Stimulated activated naive B cell treated with anti-CD40 and anti-IgM and Interleukin-4, amounts not matched to agents 10 μg/mL and 1 μg/mL and 100 μg/mL, for 72 hours (primary cell): ENCODE results near the gene MAGOH.
"Not testable (repeated sequence)": the region's sequence is repeated elsewhere in the genome, so short reads cannot be mapped to it uniquely, and the experiment has no call there.

Experiments used
- ATAC-seq, 2 donors: fragments of 150-1000 bp; cut with Tn5 transposase; replicated peaks; 2 replicates each; pipeline ENCODE4 v1.10.0; 2021; ENCODE audit warnings: moderate library complexity in 1 of 2
- DNase-seq: peaks from one replicate; pipeline ENCODE4 v3.0.0; 2021
- H3K27ac Mint-ChIP-seq: one replicate; pipeline ENCODE4 v1.8.0; 2022; ENCODE audit warnings: mild to moderate bottlenecking, mixed read lengths
- H3K27me3 Mint-ChIP-seq, 2 donors: one replicate each; pipeline ENCODE4 v1.8.0; 2022; ENCODE audit warnings: mixed read lengths in 2 of 2
- H3K36me3 Mint-ChIP-seq, 2 donors: one replicate each; pipeline ENCODE4 v1.8.0; 2022; ENCODE audit warnings: mixed read lengths in 2 of 2, mild to moderate bottlenecking in 1 of 2
- H3K4me1 Mint-ChIP-seq, 2 donors: one replicate each; pipeline ENCODE4 v1.8.0; 2022; ENCODE audit warnings: mixed read lengths in 2 of 2, mild to moderate bottlenecking in 1 of 2
- H3K4me3 Mint-ChIP-seq, 2 donors: one replicate each; pipeline ENCODE4 v1.8.0; 2022; ENCODE audit warnings: mild to moderate bottlenecking in 2 of 2, mixed read lengths in 2 of 2, moderate library complexity in 1 of 2
- H3K9me3 Mint-ChIP-seq, 2 donors: one replicate each; pipeline ENCODE4 v1.8.0; 2022; ENCODE audit warnings: mixed read lengths in 2 of 2, mild to moderate bottlenecking in 1 of 2

Gene MAGOH

GRCh38 chr1:53237638-53238037, 680 bp downstream of the MAGOH start:
- peak overlapping the region; percentile 98 for H3K27ac Mint-ChIP-seq

DNA sequence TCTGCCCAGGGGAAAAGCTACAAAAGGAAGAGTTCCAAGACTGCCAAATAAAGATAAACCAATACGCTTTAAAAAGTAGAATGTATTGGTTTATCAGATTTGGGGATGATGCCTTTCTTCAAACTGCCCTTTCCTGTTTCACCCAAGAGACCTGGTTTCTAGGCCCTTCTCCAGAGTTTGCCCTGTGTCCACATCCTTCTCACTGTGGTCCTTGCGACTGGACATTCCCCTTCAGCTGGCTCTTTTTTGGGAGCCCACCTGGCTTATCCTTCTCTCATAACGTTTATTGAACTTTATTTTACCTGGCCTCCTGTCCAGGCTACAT, 17.4 kb downstream of the MAGOH start:
- no peak for DNase-seq
- H3K27ac Mint-ChIP-seq: peak overlapping the region; percentile 99
- H3K27me3 Mint-ChIP-seq: no peaks in the 10 kb centered on the region
- peaks cover 9 to 17% of the 10 kb centered on the region in 2 donors for H3K36me3 Mint-ChIP-seq
- peaks cover 19 to 21% of the 10 kb centered on the region in 2 donors for H3K4me1 Mint-ChIP-seq
- no peak for ATAC-seq
- H3K4me3 Mint-ChIP-seq: peak overlapping the region; percentile 92 to 96
- no peaks in the 10 kb centered on the region for H3K9me3 Mint-ChIP-seq

More at GRCh38 chr1:53237638-53238037, 680 bp downstream of the MAGOH start:
- ATAC-seq (no peak), DNase-seq (no peak)
- Mint-ChIP-seq H3K9me3 (no peaks in the 10 kb centered on the region), H3K4me1 (peaks cover 18 to 32% of the 10 kb centered on the region in 2 donors), H3K4me3 (peak overlapping the region; percentile 98 to 100), H3K27me3 (no peaks in the 10 kb centered on the region), H3K36me3 (peaks cover 17 to 32% of the 10 kb centered on the region in 2 donors)

- ATAC-seq (peak; percentile 93 to 96), DNase-seq (peak; percentile 95)
- Mint-ChIP-seq H3K27me3 (no peaks in the 10 kb centered on the region), H3K27ac (peak within 1 kb of the TSS; percentile 99), H3K9me3 (no peaks in the 10 kb centered on the region), H3K4me3 (peak within 1 kb of the TSS; percentile 92 to 96), H3K36me3 (peaks cover 7 to 20% of the 10 kb centered on the region in 2 donors), H3K4me1 (peaks cover 19 to 21% of the 10 kb centered on the region in 2 donors)
Measured at GRCh38 chr1:53220171-53220961, 18.0 kb downstream of the MAGOH start, which contains the start of gene CZIB. Gene CZIB, minus strand, starts transcription at chr1:53220634. Its CDS starts 59 bp downstream, at chr1:53220575.

GRCh38 chr1:53219711-53220110, 18.6 kb downstream of the MAGOH start:
- peaks cover 9 to 20% of the 10 kb centered on the region in 2 donors for H3K36me3 Mint-ChIP-seq
- H3K27me3 Mint-ChIP-seq: no peaks in the 10 kb centered on the region

GRCh38 chr1:53218201-53218600, 20.1 kb downstream of the MAGOH start:
- no peak overlapping the region for H3K4me3 Mint-ChIP-seq
- peaks cover 19 to 21% of the 10 kb centered on the region in 2 donors for H3K4me1 Mint-ChIP-seq
- DNase-seq: no peak
- H3K9me3 Mint-ChIP-seq: no peaks in the 10 kb centered on the region
- peaks cover 16 to 22% of the 10 kb centered on the region in 2 donors for H3K36me3 Mint-ChIP-seq
- no peaks in the 10 kb centered on the region for H3K27me3 Mint-ChIP-seq
- H3K27ac Mint-ChIP-seq: peak overlapping the region; percentile 51
- no peak for ATAC-seq

More at GRCh38 chr1:53219711-53220110, 18.6 kb downstream of the MAGOH start:
- peak overlapping the region; percentile 92 to 96 for H3K4me3 Mint-ChIP-seq
- ATAC-seq (no peak), DNase-seq (no peak)
- no peaks in the 10 kb centered on the region for H3K9me3 Mint-ChIP-seq
- H3K27ac Mint-ChIP-seq: peak overlapping the region; percentile 99
- peaks cover 19 to 21% of the 10 kb centered on the region in 2 donors for H3K4me1 Mint-ChIP-seq

- H3K27ac Mint-ChIP-seq: no peak overlapping the region
- no peaks in the 10 kb centered on the region for H3K9me3 Mint-ChIP-seq
- H3K4me3 Mint-ChIP-seq: no peak overlapping the region
- H3K36me3 Mint-ChIP-seq: peaks cover 37 to 49% of the 10 kb centered on the region in 2 donors
- no peak for DNase-seq
- no peaks in the 10 kb centered on the region for H3K27me3 Mint-ChIP-seq
- peaks cover 2 to 11% of the 10 kb centered on the region in 2 donors for H3K4me1 Mint-ChIP-seq
- no peak for ATAC-seq
Measured at GRCh38 chr1:53214376-53214940, 23.9 kb downstream of the MAGOH start.

GRCh38 chr1:53210954-53211353, 27.4 kb downstream of the MAGOH start:
- Mint-ChIP-seq H3K27ac (no peak overlapping the region), H3K4me1 (peaks cover 0 to 1% of the 10 kb centered on the region in 2 donors), H3K36me3 (peaks cover 62 to 65% of the 10 kb centered on the region in 2 donors), H3K27me3 (no peaks in the 10 kb centered on the region), H3K9me3 (peaks cover 10 to 11% of the 10 kb centered on the region in 2 donors), H3K4me3 (no peak overlapping the region)
- no peak for ATAC-seq
- no peak for DNase-seq

- DNase-seq (no peak), ATAC-seq (no peak)
- Mint-ChIP-seq H3K4me1 (peaks cover 0 to 1% of the 10 kb centered on the region in 2 donors), H3K27me3 (no peaks in the 10 kb centered on the region), H3K36me3 (peaks cover 66% of the 10 kb centered on the region in 2 donors), H3K27ac (peak overlapping the region; percentile 62), H3K9me3 (peaks cover 10 to 11% of the 10 kb centered on the region in 2 donors), H3K4me3 (no peak overlapping the region)
Measured at GRCh38 chr1:53210352-53210751, 28.0 kb downstream of the MAGOH start.

DNA sequence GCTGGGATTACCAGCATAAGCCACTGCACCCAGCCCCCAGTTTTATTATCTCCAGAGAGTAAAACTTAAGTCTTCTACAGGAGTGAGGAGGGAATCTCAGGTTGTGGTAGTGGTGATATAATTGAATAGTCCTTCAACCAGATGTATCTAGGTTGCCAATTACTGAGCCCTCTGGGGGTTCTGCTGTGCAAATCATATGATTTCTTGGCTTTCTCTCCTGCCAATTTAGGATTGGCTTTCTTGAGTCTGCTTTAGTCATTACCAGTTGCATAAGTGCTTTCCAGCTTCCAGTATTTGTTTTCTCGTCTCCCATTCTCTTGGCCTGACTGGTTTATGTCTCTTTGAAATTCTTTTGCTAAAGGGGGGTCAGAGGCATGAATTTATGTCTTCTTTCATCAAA, 30.6 kb downstream of the MAGOH start:
- Mint-ChIP-seq H3K9me3 (peaks cover 20 to 26% of the 10 kb centered on the region in 2 donors), H3K4me1 (peaks cover 0 to 1% of the 10 kb centered on the region in 2 donors), H3K27ac (no peak overlapping the region), H3K27me3 (no peaks in the 10 kb centered on the region), H3K4me3 (no peak overlapping the region), H3K36me3 (peaks cover 79 to 86% of the 10 kb centered on the region in 2 donors)
- ATAC-seq: no peak
- DNase-seq: no peak

- ATAC-seq (no peak), DNase-seq (no peak)
- H3K9me3 Mint-ChIP-seq: peaks cover 20 to 26% of the 10 kb centered on the region in 2 donors
- H3K36me3 Mint-ChIP-seq: peaks cover 79 to 90% of the 10 kb centered on the region in 2 donors
- H3K4me3 Mint-ChIP-seq: no peak overlapping the region
- no peak overlapping the region for H3K27ac Mint-ChIP-seq
- peaks cover 0 to 1% of the 10 kb centered on the region in 2 donors for H3K4me1 Mint-ChIP-seq
- H3K27me3 Mint-ChIP-seq: no peaks in the 10 kb centered on the region
Measured at GRCh38 chr1:53206735-53207379, 31.5 kb downstream of the MAGOH start.

GRCh38 chr1:53206083-53206685, 32.1 kb downstream of the MAGOH start:
- Mint-ChIP-seq H3K36me3 (peaks cover 77 to 87% of the 10 kb centered on the region in 2 donors), H3K9me3 (peaks cover 20 to 26% of the 10 kb centered on the region in 2 donors)
- H3K27ac Mint-ChIP-seq, H3K27me3 Mint-ChIP-seq, H3K4me1 Mint-ChIP-seq, DNase-seq, ATAC-seq, H3K4me3 Mint-ChIP-seq: not testable (repeated sequence)

GRCh38 chr1:53205496-53205895, 32.8 kb downstream of the MAGOH start:
- not testable (repeated sequence) for ATAC-seq, H3K4me3 Mint-ChIP-seq
- peaks cover 79 to 83% of the 10 kb centered on the region in 2 donors for H3K36me3 Mint-ChIP-seq

DNA sequence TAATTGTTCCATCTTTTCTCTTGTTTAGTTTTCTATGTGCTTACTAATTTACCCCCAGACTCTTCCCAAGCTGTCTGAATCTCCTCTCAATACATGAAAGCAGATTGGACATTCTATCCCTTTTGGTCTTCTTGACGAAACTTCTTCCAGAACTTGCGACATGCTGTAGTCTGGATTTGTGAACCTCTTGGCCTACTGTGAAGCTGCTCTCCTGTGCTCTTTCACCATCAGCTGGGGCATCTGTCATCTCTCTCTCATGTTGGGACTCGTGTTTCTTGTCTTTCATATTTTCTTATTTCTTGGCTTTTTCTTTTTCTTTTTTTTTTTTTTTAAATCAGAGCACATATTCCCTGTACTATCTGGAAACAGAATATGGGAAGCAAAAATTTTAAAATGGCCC, 34.9 kb downstream of the MAGOH start:
- no peak overlapping the region for H3K4me3 Mint-ChIP-seq
- peaks cover 20 to 26% of the 10 kb centered on the region in 2 donors for H3K9me3 Mint-ChIP-seq
- H3K4me1 Mint-ChIP-seq: peaks cover under 1% of the 10 kb centered on the region in 2 donors
- no peak for ATAC-seq
- H3K27me3 Mint-ChIP-seq: no peaks in the 10 kb centered on the region
- no peak for DNase-seq
- H3K36me3 Mint-ChIP-seq: peaks cover 63 to 67% of the 10 kb centered on the region in 2 donors
- no peak overlapping the region for H3K27ac Mint-ChIP-seq

More at GRCh38 chr1:53205496-53205895, 32.8 kb downstream of the MAGOH start:
- not testable (repeated sequence) for H3K27ac Mint-ChIP-seq, H3K27me3 Mint-ChIP-seq, H3K4me1 Mint-ChIP-seq, DNase-seq
- H3K9me3 Mint-ChIP-seq: peaks cover 20 to 26% of the 10 kb centered on the region in 2 donors

DNA sequence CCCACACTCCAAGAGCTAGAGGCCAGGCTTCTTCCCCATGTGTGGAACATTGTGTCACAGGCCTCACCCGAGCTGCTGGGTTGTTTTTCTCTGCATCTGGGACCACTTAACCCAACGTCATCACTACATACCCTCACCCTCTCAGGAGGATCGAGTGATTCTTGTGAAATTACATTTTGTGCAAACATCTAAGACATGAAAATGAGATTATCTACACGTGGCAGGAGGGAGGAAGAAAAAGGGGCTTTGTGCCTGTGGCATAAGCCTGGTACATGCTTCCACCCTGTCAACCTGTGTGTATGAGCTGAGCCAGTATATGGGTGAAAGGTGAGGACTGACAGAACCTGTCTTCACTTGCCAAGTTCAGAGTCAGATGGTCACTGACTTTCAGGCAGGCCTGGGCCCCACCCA, 40.1 kb downstream of the MAGOH start:
- ATAC-seq (no peak), DNase-seq (no peak)
- H3K27me3 Mint-ChIP-seq: no peaks in the 10 kb centered on the region
- H3K4me3 Mint-ChIP-seq: peak overlapping the region; percentile 85 to 93
- peak overlapping the region; percentile 94 for H3K27ac Mint-ChIP-seq
- peaks cover 14 to 25% of the 10 kb centered on the region in 2 donors for H3K4me1 Mint-ChIP-seq
- peaks cover 26 to 30% of the 10 kb centered on the region in 2 donors for H3K36me3 Mint-ChIP-seq
- H3K9me3 Mint-ChIP-seq: no peaks in the 10 kb centered on the region
